HL-60 (cell line): Measurements from ENCODE around the gene KRTAP9-9.

ENCODE experiments used
- GABPA ChIP-seq: IDR thresholded peaks from 2 replicates; pipeline ENCODE4 v1.6.1; 2012; ENCODE audit warnings: low read depth
- TF ChIP-seq, protein P1 (sequence below): IDR thresholded peaks from one replicate; pipeline ENCODE4 v1.5.1; 2011; ENCODE audit warnings: low read length, control low read depth, inconsistent platforms; ENCODE audit not compliant: insufficient read depth

- TF ChIP-seq, protein P1, sequence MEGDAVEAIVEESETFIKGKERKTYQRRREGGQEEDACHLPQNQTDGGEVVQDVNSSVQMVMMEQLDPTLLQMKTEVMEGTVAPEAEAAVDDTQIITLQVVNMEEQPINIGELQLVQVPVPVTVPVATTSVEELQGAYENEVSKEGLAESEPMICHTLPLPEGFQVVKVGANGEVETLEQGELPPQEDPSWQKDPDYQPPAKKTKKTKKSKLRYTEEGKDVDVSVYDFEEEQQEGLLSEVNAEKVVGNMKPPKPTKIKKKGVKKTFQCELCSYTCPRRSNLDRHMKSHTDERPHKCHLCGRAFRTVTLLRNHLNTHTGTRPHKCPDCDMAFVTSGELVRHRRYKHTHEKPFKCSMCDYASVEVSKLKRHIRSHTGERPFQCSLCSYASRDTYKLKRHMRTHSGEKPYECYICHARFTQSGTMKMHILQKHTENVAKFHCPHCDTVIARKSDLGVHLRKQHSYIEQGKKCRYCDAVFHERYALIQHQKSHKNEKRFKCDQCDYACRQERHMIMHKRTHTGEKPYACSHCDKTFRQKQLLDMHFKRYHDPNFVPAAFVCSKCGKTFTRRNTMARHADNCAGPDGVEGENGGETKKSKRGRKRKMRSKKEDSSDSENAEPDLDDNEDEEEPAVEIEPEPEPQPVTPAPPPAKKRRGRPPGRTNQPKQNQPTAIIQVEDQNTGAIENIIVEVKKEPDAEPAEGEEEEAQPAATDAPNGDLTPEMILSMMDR = no peak
- no peak for TF ChIP-seq GABPA
These were observed 9.4 kb downstream of the KRTAP9-9 start for GRCh38 chr17:41264599-41264998.
